Activated T-helper 1 cell treated with anti-CD3 and anti-CD28 coated beads, Interleukin-12 subunit alpha, Interleukin-12 subunit beta, Interleukin-2, Interleukin-4 antibody, amounts not matched to agents 30 ng/mL and 10 ng/mL and 1 ng/mL, durations not matched to agents 14 hours and 24 hours and 36 hours (primary cell): ENCODE results near the gene XCR1. TPM values are rescaled to one million over a fixed set of nuclear protein-coding genes. Genes with fewer than 3 reads are reported as not detected.

Source experiments
- DNase-seq: peaks from one replicate; pipeline ENCODE4 v3.0.0; 2021; ENCODE audit warnings: low spot score
- H3K27ac Mint-ChIP-seq: one replicate; pipeline ENCODE4 v1.8.0; 2021; ENCODE audit warnings: mild to moderate bottlenecking, mixed read lengths
- H3K27me3 Mint-ChIP-seq: one replicate; pipeline ENCODE4 v1.8.0; 2022; ENCODE audit warnings: mild to moderate bottlenecking, moderate library complexity, mixed read lengths; ENCODE audit not compliant: insufficient read depth
- H3K36me3 Mint-ChIP-seq: one replicate; pipeline ENCODE4 v1.8.0; 2021; ENCODE audit warnings: low read depth, mixed read lengths
- H3K4me1 Mint-ChIP-seq: one replicate; pipeline ENCODE4 v1.8.0; 2021; ENCODE audit warnings: low read depth, mixed read lengths
- H3K4me3 Mint-ChIP-seq: one replicate; pipeline ENCODE4 v1.8.0; 2021; ENCODE audit warnings: mild to moderate bottlenecking, moderate library complexity, mixed read lengths
- H3K9me3 Mint-ChIP-seq: one replicate; pipeline ENCODE4 v1.8.0; 2021; ENCODE audit warnings: mixed read lengths
- intact Hi-C: fragments of 100-400 bp; cut with micrococcal nuclease; formaldehyde crosslinking; loops from one replicate; pipeline ENCODE4 v1.15.1; 2024
- total RNA-seq: library from RNA; stranded (reverse); gene quantifications from 2 replicates; pipeline ENCODE4 v1.2.3, GENCODE V29; 2022

XCR1 gene
- total RNA-seq = 0.05 and 0.08 TPM in 2 replicates

DNA sequence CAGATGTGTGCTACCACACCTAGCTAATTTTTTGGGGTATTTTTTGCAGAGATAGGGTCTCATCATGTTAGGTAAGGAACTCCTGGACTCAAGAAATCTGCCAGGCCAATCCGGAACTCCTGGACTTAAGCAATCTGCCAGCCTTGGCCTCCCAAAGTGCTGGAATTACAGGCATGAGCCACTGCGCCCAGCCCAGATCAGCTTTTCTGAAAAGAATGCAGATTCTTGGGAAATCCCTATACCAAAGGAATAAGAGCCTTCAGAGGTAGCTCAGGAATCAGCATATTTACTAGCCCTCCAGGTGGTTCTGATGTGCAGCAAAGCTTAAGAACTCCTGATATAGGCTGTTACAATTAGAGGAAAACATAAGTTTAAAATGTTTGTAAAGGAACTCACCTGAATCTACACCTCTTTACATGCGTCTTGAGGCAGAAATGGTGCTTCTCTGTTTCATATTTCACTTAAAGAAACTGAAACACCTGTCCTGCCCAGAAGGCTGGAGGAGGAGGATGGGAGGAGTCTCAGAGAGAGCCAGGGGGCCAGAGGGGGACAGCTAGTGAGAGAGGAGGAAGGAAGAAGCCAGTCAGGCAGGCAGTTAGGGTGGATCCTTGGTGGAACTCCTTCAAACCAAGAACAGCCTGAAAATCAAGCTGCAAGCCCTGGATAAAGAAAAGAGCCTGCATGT is at the start of gene XCR1:
XCR1 (minus strand) TSS at position 463 of the 685 bp plus-strand sequence. CDS start 5,536 bp downstream, outside the sequence.
- Mint-ChIP-seq H3K27ac (no peak within 1 kb of the TSS), H3K36me3 (peaks cover 3% of the 10 kb centered on the region), H3K9me3 (peaks cover 19% of the 10 kb centered on the region), H3K4me1 (peaks cover 2% of the 10 kb centered on the region), H3K4me3 (no peak within 1 kb of the TSS), H3K27me3 (peaks cover 13% of the 10 kb centered on the region)
- no peak for DNase-seq
- intact Hi-C loops = no loop called here

- no peak overlapping the region for H3K4me3 Mint-ChIP-seq
- no peak overlapping the region for H3K27ac Mint-ChIP-seq
- H3K9me3 Mint-ChIP-seq = peaks cover 8% of the 10 kb centered on the region
- DNase-seq = no peak
- intact Hi-C loops = loop anchor here (5.0 to 10.0 kb wide), 3 partner anchors 366 to 564 kb away; partner anchors contain the start of gene LIMD1
- peaks cover 14% of the 10 kb centered on the region for H3K36me3 Mint-ChIP-seq
- peaks cover 71% of the 10 kb centered on the region for H3K4me1 Mint-ChIP-seq
- peaks cover 8% of the 10 kb centered on the region for H3K27me3 Mint-ChIP-seq
Observed at GRCh38 chr3:46076606-46077005, 49.3 kb upstream of the XCR1 start.

DNA sequence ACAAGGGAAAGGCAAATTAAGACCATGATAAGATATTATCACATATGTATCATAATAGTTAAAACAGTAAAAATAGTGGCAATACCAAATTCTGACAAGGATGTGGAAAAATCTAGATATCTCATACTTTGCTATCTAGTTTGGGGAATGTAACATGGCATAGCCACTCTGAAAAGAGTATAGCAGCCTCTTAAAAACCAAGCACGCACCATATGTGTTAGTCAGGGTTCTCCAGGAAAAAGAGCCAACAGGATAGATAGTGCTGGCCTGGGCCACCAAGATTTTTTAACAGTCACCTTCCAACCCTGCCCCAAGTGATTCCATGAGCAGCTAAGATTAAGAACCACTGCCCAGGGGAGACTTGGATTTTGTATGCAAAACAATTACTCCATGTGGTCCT is 48.5 kb upstream of the XCR1 start:
- no peak for DNase-seq
- peaks cover 16% of the 10 kb centered on the region for H3K9me3 Mint-ChIP-seq
- intact Hi-C loops = loop anchor here (5.0 to 10.0 kb wide), 3 partner anchors 366 to 564 kb away; partner anchors contain the start of gene LIMD1
- peaks cover 8% of the 10 kb centered on the region for H3K27me3 Mint-ChIP-seq
- peaks cover 20% of the 10 kb centered on the region for H3K36me3 Mint-ChIP-seq
- H3K27ac Mint-ChIP-seq = no peak overlapping the region
- no peak overlapping the region for H3K4me3 Mint-ChIP-seq
- H3K4me1 Mint-ChIP-seq = peaks cover 72% of the 10 kb centered on the region

DNA sequence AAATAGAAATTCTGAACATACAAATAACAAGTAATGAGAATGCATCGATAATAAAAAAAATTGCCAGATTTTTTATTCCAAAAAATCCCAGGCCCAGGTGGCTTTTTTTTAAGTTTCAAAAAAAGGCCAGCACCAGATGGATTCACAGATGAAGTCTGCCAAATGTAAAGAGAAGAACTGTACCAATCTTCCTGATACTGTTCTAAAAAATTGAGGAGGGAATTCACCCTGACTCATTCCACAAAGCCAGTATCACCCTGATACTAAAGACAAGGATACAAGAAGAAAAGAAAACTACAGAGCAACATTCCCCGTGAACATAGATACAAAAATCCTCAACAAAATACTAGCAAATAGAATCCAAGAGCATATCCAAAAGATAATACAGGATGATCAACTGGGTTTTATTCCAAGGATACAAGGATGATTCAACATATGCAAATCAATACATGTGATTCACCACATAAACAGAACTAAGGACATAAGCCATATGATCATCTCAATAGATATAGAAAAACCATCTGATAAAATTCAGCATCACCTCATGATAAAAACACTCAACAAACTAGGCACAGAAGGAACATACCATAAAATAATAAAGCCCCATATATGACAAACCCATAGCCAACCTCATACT is 44.1 kb upstream of the XCR1 start:
- Mint-ChIP-seq H3K9me3 (peaks cover 18% of the 10 kb centered on the region), H3K27ac (peak overlapping the region; percentile 96), H3K27me3 (peaks cover 12% of the 10 kb centered on the region), H3K36me3 (peaks cover 20% of the 10 kb centered on the region), H3K4me1 (peaks cover 72% of the 10 kb centered on the region), H3K4me3 (peak overlapping the region; percentile 53)
- DNase-seq = no peak
- intact Hi-C loops = loop anchor here (2.0 to 10.0 kb wide), 3 partner anchors 53 to 477 kb away; partner anchors contain the start of genes LIMD1 and SACM1L

- H3K27me3 Mint-ChIP-seq = peaks cover 12% of the 10 kb centered on the region
- intact Hi-C loops = loop anchor here (1.0 to 10.0 kb wide), 9 partner anchors 52 to 476 kb away; partner anchors contain the start of genes CXCR6, FYCO1, LIMD1 and SACM1L
- H3K9me3 Mint-ChIP-seq = peaks cover 18% of the 10 kb centered on the region
- H3K4me1 Mint-ChIP-seq = peaks cover 70% of the 10 kb centered on the region
- peak overlapping the region; percentile 53 for H3K4me3 Mint-ChIP-seq
- no peak for DNase-seq
- H3K36me3 Mint-ChIP-seq = peaks cover 20% of the 10 kb centered on the region
- peak overlapping the region; percentile 96 for H3K27ac Mint-ChIP-seq
Observed at GRCh38 chr3:46070595-46071093, 43.4 kb upstream of the XCR1 start.

- Mint-ChIP-seq H3K27ac (peak overlapping the region; percentile 36), H3K36me3 (peaks cover 18% of the 10 kb centered on the region), H3K9me3 (peaks cover 18% of the 10 kb centered on the region), H3K4me1 (peaks cover 77% of the 10 kb centered on the region), H3K4me3 (no peak overlapping the region), H3K27me3 (peaks cover 16% of the 10 kb centered on the region)
- intact Hi-C loops = no loop called here
- no peak for DNase-seq
Observed at GRCh38 chr3:46068501-46068900, 41.2 kb upstream of the XCR1 start.

DNA sequence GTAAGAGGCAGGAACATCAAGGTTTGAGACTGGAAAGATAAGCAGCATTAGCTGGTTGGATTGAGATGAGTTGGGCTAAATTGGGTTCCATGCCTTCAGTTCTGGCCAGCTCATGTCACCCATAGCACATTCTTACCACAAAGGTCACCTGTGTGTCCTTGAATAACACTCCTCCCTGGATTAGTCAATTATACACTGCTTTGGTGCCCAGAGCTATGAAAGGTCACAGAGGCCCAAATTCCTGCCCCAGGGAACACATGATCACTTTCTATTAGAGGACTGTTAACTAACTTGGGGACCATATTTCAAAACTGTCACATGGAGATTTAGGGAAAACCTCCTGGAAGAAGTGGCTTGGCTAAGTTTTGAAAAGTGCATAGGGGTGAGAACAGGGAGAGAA is 40.1 kb upstream of the XCR1 start:
- Mint-ChIP-seq H3K4me1 (peaks cover 69% of the 10 kb centered on the region), H3K36me3 (peaks cover 12% of the 10 kb centered on the region), H3K9me3 (peaks cover 12% of the 10 kb centered on the region), H3K4me3 (no peak overlapping the region), H3K27ac (peak overlapping the region; percentile 38), H3K27me3 (peaks cover 21% of the 10 kb centered on the region)
- DNase-seq = no peak
- intact Hi-C loops = no loop called here

DNA sequence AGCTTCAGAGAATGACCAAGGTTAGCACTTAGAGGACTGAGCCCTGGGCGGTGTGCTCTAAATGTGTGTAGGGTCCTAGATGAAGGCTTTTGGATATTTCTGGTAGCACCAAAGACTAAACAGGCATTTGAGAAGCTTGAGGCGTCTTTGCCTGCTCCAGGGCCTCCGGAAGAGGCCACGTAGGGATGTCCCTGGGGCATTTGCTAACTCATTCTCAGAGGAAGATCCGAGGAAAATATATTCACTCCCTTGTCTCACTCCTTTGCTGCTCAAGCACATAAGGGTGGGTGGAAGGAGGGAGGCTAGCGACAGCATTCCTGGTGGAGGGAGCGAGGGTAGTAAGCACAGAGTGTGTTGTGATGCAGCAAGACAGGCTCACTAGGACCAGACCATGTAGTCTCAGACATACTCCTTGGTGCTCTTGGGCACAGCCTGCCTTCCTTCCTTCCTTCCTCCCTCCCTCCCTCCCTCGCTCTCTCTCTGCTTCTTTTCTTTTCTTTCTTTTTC is 38.5 kb upstream of the XCR1 start:
- peak overlapping the region; percentile 63 for H3K4me3 Mint-ChIP-seq
- peaks cover 2% of the 10 kb centered on the region for H3K9me3 Mint-ChIP-seq
- intact Hi-C loops = loop anchor here (1.0 kb wide), 4 partner anchors 47 to 202 kb away; partner anchors contain the start of gene FYCO1
- H3K4me1 Mint-ChIP-seq = peaks cover 59% of the 10 kb centered on the region
- no peak for DNase-seq
- peaks cover 37% of the 10 kb centered on the region for H3K27me3 Mint-ChIP-seq
- peaks cover 3% of the 10 kb centered on the region for H3K36me3 Mint-ChIP-seq
- peak overlapping the region; percentile 59 for H3K27ac Mint-ChIP-seq

GRCh38 chr3:46065294-46065705 is 38.0 kb upstream of the XCR1 start:
- peaks cover 3% of the 10 kb centered on the region for H3K36me3 Mint-ChIP-seq
- intact Hi-C loops = loop anchor here (1.0 kb wide), 4 partner anchors 46 to 201 kb away; partner anchors contain the start of gene FYCO1
- peak overlapping the region; percentile 63 for H3K4me3 Mint-ChIP-seq
- peaks cover 54% of the 10 kb centered on the region for H3K4me1 Mint-ChIP-seq
- DNase-seq = peak; percentile 64
- H3K27me3 Mint-ChIP-seq = peaks cover 41% of the 10 kb centered on the region
- H3K9me3 Mint-ChIP-seq = no peaks in the 10 kb centered on the region
- H3K27ac Mint-ChIP-seq = peak overlapping the region; percentile 59

DNA sequence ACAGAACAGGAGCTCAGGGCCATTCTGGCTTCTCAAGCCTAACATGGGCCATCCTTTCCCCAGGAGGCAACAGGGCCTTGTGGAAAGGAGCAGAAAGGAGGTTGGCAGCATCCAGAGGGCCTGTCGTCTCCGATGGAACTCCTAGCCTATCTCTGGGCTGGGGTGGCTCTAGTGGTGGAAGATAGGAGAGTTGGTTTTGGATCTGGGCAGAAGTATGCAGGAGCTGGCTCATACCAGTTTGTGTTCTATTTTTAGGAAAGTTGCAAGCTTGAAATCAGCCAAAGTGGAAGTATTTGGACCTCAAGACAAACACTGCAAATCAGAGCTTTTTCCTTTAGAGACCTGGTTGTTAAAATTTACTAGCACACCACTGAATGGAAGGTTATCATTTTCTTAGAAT is 35.4 kb upstream of the XCR1 start:
- Mint-ChIP-seq H3K36me3 (peaks cover 3% of the 10 kb centered on the region), H3K4me3 (no peak overlapping the region), H3K27me3 (peaks cover 55% of the 10 kb centered on the region), H3K9me3 (no peaks in the 10 kb centered on the region), H3K4me1 (peaks cover 28% of the 10 kb centered on the region), H3K27ac (no peak overlapping the region)
- DNase-seq = no peak
- intact Hi-C loops = no loop called here

GRCh38 chr3:46061887-46062286 is 34.6 kb upstream of the XCR1 start:
- Mint-ChIP-seq H3K4me1 (peaks cover 20% of the 10 kb centered on the region), H3K27me3 (peaks cover 62% of the 10 kb centered on the region), H3K4me3 (no peak overlapping the region), H3K27ac (no peak overlapping the region), H3K36me3 (peaks cover under 1% of the 10 kb centered on the region), H3K9me3 (no peaks in the 10 kb centered on the region)
- intact Hi-C loops = no loop called here
- DNase-seq = no peak

- intact Hi-C loops = no loop called here
- H3K27ac Mint-ChIP-seq = no peak overlapping the region
- DNase-seq = no peak
- no peak overlapping the region for H3K4me3 Mint-ChIP-seq
- H3K36me3 Mint-ChIP-seq = no peaks in the 10 kb centered on the region
- H3K9me3 Mint-ChIP-seq = no peaks in the 10 kb centered on the region
- H3K27me3 Mint-ChIP-seq = peaks cover 63% of the 10 kb centered on the region
- peaks cover 17% of the 10 kb centered on the region for H3K4me1 Mint-ChIP-seq
Observed at GRCh38 chr3:46061108-46061720, 33.9 kb upstream of the XCR1 start.
